UCSD-AML1 (cell line): Measurements from ENCODE around the gene RNPEP.
"Not testable (repeated sequence)": the region's sequence is repeated elsewhere in the genome, so short reads cannot be mapped to it uniquely, and the experiment has no call there.

Source experiments
- DNase-seq: peaks from one replicate; lab custom pipeline; 2025; ENCODE audit not compliant: unreplicated experiment; lab: John Stamatoyannopoulos, UW

Gene RNPEP

DNA sequence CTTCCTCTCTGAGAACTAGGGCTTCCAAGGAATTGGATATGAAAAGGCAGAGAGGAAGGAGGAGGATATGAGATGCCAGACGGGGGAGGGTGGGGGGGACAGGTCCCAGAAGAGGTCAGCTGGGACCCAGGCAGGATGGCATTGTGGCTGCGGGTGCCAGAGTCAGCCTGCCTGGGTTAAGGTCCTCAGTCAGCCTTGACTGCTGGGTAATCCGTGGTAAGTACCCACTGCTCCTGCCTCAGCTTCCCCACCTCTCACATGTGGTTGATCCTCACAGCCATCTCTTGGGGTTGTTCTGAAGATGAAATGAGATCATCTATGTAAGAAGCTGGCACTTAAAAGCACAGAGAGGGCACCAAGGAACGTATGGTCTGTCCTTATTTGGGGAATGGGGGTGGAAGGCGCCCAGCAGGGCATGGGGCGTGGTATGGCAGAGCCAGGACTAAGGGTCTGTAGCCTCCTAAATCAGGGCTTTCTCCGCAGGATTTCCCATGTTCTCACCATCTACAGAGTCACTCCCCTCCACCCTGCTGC is 51.8 kb downstream of the RNPEP start:
- DNase-seq, result no peak

DNA sequence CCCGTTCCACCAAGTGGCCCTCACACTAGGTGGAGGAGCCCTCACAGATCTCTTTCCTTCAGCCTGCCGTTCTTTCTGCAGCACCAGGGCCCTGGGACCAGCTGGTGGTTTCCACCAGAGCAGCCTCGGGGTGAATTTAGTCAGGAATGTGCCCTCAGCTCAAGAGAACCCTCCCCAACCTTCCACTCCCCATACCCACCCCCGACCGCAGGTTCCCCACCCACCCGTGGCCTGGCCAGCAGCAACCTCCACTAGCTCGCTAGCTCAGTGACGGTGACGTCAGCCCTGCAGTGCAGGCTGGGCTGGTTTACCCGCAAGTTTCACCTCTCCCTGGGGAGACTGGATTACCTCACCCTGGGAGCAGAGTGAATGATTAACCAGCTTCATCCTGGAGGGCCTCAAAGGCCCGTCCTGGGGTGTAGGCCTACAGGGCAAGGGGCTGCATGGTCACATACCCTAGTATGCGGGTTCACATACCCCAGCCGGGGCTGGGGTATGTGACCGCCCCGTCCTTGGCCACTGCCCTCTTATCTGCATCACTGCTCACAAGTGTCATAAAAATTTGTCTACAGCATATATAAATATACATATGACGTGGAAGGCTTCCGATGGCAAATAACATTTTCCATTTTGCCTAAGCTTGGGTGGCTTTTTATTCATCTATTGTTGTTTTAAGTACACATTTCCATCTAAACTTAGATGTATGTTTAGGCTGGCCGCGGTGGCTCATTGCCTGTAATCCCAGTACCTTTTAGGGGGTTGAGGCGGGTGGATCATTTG is 52.4 kb downstream of the RNPEP start:
- no peak for DNase-seq

DNA sequence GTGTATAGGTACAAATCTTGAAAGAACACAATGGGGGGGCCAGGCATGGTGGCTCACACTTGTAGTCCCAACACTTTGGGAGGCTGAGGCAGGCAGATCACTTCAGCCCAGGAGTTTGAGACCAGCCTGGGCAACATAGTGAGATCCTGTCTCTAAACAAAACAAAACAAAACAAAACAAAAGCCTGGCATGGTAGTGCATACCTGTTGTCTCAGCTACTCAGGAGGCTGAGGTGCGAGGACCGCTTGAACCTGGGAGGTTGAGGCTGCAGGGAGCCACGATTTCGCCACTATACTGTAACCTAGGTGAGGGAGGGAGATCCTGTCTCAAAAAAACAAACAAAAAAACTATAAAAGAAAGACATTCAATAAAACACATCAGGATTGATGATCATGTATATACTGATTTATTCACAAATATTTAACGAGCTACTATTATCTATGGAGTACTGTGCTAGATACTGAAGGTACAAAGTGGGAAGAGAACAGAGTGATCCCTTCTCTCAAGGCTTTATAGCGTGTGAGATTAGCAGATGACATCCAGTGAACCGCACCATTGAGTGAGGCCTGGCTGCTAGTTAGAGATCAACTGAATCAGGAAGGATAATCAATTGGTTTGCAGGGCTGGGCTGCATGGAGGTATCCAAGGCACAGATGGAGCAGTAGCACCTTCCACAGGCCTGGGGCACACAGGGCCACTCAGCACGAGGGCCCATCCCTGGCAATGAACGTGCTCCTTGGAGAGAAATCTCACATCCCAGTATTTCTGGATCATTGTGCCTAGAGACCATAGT is 54.3 kb downstream of the RNPEP start:
- no peak for DNase-seq

DNA sequence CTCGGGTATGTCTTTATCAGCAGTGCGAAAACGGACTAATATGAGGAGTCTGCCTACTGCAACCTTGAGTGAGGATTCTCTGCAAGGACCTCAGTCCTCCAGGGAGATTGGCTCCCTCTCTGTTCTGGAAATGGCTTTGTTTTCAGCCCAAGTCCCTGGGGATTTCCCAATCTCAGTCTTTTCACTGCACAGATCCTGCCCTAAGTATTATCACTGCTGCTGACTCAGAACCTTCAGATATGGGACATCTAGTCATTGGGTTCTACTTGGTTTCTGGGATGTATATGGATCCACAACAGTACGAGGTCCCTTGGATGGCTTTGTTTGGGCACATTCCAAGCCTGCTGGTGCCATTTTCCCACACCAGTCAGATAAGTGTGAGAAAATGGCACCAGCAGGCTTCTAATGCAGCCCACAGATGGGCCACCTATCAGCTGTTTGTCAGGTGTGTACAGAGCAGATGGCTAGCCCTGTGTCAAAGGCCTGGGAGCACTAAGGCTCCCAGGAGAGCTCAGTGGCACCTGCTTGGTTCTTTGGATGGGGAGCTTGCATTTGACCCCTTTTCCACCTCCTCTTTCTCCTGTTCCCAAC is 55.4 kb downstream of the RNPEP start:
- no peak for DNase-seq

DNA sequence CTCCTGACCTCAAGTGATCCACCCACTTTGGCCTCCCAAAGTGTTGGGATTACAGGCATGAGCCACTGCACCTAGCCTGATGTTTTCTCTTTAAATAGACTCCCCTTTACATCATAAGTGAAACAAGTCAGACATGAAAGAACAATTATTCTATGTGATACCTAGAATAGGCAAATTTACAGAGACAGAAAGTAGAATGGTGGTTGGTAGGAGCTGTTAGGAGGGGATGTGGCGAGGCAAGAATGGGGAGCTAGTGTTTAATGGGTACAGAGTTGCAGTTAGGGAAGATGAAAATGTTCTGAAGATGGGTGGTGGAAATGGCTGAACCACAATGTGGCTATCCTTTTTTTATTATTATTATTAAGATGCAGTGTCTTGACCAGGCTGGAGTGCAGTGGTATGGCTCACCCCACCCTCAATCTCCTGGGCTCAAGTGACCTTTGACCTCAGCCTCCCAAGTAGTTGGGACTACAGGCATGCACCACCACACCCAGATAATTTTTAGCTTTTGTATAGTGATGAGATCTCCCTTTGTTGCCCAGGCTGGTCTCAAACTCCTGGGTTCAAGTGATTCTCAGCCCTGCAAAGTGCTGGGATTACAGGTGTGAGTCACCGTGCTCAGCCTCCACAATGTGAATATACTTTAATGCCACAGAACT is 56.4 kb downstream of the RNPEP start:
- DNase-seq, result no peak

DNA sequence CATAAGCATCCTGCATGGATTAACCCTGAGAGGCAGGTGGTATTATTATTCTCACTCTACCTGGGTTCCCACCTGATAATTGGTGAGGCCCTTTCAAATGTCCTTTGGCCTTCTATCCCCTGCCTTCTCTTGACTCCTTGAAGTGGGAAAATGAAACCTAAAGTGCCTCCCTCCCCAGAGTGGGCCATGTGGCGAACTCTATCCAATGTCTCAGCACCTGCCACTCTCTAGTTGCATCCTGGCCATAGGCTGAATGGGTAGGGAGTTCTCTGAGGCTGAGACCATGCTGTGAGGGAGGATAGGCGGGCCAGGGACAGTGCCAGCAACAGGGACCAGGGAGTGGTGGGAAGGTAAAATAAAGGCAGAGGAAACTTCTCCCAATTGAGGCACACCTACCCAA is 63.3 kb downstream of the RNPEP start:
- no peak for DNase-seq

DNA sequence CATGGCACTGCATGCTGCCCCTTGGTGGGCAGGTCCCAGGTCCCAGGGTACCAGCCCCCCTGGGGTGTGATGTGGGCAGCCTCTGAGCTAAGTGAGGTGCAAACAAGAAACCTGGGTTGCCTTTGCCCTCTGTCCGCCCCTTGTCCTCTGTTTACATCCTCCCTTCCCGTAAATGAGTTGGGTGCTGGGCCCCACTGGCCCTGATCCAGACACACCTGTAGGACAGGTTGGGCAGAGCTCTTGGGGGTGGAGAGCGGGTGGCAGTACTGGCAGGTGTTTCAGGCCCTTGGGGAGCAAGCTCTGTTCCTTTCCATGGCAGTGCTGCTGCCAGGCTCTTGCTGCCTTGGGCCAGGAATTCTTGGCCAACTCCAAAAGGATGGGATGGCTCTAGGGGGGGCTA is 63.8 kb downstream of the RNPEP start:
- no peak for DNase-seq

DNA sequence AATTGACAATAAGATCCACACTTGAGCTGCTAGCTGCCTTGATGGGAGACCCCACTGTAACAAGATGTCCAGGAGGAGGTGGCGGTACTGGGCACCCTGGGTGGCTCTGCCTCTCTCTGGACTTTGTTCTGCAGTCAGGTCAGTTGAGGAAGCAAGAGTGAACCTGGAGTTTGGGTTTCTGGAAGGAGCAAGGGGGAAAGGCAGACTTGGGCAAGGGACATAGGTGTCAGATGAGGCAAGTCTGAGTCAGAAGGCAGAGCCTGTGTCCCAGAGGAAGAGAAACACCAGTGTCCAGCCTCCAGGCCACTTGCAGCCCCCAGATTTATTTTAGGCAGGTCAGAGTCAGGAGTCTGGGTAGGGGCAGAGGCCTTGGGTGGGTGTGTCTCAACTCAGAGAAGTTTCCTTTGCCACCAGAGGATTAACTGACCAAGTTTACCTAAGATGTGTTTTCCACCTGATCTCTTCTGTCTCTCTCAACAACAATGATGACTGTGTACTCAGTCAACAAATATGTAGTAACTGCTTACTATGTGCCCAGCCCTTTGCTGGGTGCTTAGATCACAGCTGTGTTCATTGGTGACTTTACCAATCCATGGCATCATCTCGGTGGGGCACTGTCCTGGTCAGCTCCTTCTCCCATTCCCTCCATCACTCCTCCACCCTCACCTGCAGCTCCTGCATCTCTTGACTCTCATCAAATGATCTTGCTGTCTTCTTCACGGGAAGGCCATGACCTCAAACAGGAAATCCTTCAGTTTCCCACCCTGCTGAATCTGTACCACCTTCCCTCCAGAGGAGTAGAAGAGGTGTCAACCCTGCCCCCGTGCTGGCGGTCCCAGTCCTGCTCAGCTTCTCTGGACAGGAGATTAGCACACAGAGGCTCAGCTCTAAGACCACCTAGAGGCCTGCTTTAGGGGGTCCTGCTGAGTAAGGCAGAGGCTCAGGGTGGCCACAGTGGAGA is 64.6 kb downstream of the RNPEP start:
- no peak for DNase-seq

DNA sequence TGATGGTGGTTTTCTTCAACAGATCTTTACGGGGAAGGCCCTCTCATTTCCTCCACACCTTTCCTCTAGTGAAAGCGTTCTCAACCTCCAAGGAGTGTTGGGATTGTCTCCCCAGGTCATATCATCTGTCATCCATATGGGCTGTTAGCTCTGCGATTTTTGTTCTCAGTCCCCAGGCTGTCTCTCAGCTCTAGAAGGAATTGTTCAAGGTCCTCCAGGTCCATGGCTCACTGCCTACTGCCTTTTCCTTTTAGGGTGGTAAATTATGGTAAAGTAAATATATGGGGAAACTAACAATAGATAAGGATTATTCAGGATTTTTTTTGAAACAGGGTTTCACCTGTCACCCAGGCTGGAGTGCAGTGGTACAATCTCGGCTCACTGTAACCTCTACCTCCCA is 65.5 kb downstream of the RNPEP start:
- DNase-seq, result no peak

DNA sequence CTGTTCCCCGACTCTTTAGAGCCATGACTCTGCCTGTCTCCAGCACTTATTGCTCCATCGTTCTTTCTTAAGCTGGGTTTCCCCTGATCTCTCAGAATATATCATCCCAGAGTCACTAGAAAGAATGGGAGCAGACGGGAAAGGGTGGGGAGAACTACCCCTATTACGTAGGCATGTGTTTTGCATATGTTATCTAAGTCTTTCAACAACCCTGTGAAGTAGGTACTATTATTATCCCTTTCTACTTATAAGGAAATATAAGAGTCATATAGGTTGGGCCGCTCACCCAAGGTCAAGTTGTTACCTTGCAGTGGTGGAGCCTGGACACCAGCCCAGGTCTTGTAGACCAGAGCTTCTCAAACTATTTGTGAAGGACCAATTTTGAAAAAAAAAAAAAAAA is 66.7 kb downstream of the RNPEP start:
- DNase-seq, result no peak

DNA sequence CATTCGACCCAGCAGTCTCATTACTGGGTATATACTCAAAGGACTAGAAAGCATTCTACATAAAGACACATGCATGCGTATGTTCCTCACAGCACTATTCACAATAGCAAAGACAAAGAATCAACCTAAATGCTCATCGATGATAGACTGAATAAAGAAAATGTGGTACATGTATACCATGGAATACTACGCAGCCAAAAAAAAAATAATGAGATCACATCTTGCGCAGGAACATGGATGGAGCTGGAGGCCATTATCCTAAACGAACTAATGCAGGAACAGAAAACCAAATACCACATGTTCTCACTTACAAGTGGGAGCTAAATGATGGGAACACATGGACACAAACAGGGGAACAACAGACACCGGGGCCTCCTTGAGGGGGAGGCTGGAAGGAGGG is 71.6 kb downstream of the RNPEP start:
- no peak for DNase-seq

DNA sequence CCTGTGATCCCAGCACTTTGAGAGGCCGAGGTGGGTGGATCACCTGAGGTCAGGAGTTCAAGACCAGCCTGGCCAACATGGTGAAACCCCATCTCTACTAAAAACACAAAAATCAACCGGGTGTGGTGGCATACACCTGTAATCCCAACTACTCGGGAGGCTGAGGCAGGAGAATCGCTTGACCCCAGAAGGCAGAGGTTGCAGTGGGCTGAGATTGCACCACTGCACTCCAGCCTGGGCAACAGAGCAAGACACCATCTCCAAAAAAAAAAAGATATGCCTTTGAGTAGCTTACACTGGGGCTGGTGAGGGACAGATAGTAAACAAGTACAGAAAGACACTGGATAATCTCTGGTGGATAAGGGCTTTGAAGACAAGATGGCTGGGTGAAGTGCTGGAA is 72.2 kb downstream of the RNPEP start:
- not testable (repeated sequence) for DNase-seq
